ENCODE results near the gene CYS1. TPM values are rescaled to one million over a fixed set of nuclear protein-coding genes. Genes with fewer than 3 reads are reported as not detected.

The CYS1 gene
- total and polyA plus RNA-seq, 2 of the 13 experiments (the other 11 are each of a cell fraction or from before 2014, with no cell fraction given): 0.04 TPM; not detected in 1

DNA sequence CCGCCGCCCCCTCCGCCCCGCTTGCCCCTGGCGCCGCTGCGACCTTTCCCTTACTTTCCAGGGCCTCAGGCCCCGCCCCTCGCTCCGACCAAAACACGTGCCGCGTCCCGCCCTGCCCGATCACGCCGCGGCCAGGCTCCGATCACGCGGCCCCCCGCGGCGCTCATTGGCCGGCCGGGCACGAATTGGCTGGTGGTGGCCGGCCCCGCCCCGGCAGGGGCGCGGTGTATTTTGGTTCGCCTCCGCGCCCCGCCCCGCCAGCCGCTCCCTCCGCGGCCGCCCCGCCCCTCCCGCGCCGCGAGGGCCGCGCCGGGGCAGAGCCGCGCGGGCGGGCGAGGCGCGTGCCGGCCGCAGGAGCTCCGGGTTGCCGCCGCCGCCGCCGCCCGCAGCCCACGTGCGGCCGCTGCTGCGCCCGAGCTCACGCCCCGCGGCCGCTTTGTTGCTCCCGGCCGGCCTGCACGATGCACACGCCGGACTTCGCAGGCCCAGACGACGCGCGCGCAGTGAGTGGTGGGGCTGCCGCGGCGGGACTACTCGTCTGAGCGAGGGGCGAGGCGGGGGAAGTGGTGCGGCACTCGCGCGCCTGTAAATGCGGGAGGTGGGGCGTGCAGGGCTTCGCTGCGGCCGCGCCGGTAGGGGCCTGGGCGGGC, 36.8 kb downstream of the CYS1 start, which contains the start of gene KLF11 (continued):
- TF ChIP-seq, protein P1, sequence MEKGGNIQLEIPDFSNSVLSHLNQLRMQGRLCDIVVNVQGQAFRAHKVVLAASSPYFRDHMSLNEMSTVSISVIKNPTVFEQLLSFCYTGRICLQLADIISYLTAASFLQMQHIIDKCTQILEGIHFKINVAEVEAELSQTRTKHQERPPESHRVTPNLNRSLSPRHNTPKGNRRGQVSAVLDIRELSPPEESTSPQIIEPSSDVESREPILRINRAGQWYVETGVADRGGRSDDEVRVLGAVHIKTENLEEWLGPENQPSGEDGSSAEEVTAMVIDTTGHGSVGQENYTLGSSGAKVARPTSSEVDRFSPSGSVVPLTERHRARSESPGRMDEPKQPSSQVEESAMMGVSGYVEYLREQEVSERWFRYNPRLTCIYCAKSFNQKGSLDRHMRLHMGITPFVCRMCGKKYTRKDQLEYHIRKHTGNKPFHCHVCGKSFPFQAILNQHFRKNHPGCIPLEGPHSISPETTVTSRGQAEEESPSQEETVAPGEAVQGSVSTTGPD (CRISPR knock-in tag; IDR thresholded peaks at IDR 0.05): no peak
- TF ChIP-seq HNRNPL (IDR thresholded peaks at IDR 0.05; ENCODE audit: low read depth, low read length) (no peak), FOXP1 (IDR thresholded peaks at IDR 0.05) (no peak), FOXP1 (CRISPR knock-in tag; IDR thresholded peaks at IDR 0.05) (no peak), ZSCAN31 (CRISPR knock-in tag; IDR thresholded peaks at IDR 0.05; ENCODE audit: low read depth) (peak; percentile 65; the same call in 1 of the 2 replicates), GZF1 (CRISPR knock-in tag; IDR thresholded peaks at IDR 0.05) (0 out of 2 replicates have a peak, but pooled peaks have one; percentile 84), ATF7 (IDR thresholded peaks at IDR 0.05) (no peak), ATF7 (CRISPR knock-in tag; IDR thresholded peaks at IDR 0.05) (no peak; the same call in 1 of the 2 replicates), ASH2L (IDR thresholded peaks at IDR 0.05; ENCODE audit: insufficient read length, low read depth, low read length) (no peak), U2AF1 (optimal IDR thresholded peaks at IDR 0.05; ENCODE audit: low read depth, low read length) (no peak), DPF2 (CRISPR knock-in tag; IDR thresholded peaks at IDR 0.05; ENCODE audit: borderline replicate concordance, low read depth) (no peak), ZNF367 (CRISPR knock-in tag; IDR thresholded peaks at IDR 0.05; ENCODE audit: borderline replicate concordance) (peak; percentile 95; the same call in 1 of the 2 replicates), NR2C2 (CRISPR knock-in tag; IDR thresholded peaks at IDR 0.05; ENCODE audit: borderline replicate concordance) (no peak; the same call in none of the 2 replicates), ERF (CRISPR knock-in tag; IDR thresholded peaks at IDR 0.05) (peak; percentile 98), ZNF773 (CRISPR knock-in tag; IDR thresholded peaks at IDR 0.05; ENCODE audit: borderline replicate concordance) (peak; percentile 93; the same call in 1 of the 2 replicates), ZNF33A (CRISPR knock-in tag; IDR thresholded peaks at IDR 0.05; ENCODE audit: borderline replicate concordance) (no peak), ZNF205 (CRISPR knock-in tag; IDR thresholded peaks at IDR 0.05) (no peak)
- TF ChIP-seq, protein P2, sequence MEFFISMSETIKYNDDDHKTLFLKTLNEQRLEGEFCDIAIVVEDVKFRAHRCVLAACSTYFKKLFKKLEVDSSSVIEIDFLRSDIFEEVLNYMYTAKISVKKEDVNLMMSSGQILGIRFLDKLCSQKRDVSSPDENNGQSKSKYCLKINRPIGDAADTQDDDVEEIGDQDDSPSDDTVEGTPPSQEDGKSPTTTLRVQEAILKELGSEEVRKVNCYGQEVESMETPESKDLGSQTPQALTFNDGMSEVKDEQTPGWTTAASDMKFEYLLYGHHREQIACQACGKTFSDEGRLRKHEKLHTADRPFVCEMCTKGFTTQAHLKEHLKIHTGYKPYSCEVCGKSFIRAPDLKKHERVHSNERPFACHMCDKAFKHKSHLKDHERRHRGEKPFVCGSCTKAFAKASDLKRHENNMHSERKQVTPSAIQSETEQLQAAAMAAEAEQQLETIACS (CRISPR knock-in tag; IDR thresholded peaks at IDR 0.05): peak; percentile 59
- TF ChIP-seq, protein P3, sequence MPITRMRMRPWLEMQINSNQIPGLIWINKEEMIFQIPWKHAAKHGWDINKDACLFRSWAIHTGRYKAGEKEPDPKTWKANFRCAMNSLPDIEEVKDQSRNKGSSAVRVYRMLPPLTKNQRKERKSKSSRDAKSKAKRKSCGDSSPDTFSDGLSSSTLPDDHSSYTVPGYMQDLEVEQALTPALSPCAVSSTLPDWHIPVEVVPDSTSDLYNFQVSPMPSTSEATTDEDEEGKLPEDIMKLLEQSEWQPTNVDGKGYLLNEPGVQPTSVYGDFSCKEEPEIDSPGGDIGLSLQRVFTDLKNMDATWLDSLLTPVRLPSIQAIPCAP (CRISPR knock-in tag; IDR thresholded peaks at IDR 0.05; ENCODE audit: low read depth): peak; percentile 90; the same call in 1 of the 2 replicates
- TF ChIP-seq, protein P4, sequence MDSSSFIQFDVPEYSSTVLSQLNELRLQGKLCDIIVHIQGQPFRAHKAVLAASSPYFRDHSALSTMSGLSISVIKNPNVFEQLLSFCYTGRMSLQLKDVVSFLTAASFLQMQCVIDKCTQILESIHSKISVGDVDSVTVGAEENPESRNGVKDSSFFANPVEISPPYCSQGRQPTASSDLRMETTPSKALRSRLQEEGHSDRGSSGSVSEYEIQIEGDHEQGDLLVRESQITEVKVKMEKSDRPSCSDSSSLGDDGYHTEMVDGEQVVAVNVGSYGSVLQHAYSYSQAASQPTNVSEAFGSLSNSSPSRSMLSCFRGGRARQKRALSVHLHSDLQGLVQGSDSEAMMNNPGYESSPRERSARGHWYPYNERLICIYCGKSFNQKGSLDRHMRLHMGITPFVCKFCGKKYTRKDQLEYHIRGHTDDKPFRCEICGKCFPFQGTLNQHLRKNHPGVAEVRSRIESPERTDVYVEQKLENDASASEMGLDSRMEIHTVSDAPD (CRISPR knock-in tag; IDR thresholded peaks at IDR 0.05): peak; percentile 80; the same call in 1 of the 2 replicates
- TF ChIP-seq, protein P5, sequence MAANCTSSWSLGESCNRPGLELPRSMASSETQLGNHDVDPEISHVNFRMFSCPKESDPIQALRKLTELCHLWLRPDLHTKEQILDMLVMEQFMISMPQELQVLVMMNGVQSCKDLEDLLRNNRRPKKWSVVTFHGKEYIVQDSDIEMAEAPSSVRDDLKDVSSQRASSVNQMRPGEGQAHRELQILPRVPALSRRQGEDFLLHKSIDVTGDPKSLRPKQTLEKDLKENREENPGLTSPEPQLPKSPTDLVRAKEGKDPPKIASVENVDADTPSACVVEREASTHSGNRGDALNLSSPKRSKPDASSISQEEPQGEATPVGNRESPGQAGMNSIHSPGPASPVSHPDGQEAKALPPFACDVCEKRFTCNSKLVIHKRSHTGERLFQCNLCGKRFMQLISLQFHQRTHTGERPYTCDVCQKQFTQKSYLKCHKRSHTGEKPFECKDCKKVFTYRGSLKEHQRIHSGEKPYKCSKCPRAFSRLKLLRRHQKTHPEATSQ (CRISPR knock-in tag; IDR thresholded peaks at IDR 0.05; ENCODE audit: borderline replicate concordance): 0 out of 2 replicates have a peak, but pooled peaks have one; percentile 55
- TF ChIP-seq, protein P6, sequence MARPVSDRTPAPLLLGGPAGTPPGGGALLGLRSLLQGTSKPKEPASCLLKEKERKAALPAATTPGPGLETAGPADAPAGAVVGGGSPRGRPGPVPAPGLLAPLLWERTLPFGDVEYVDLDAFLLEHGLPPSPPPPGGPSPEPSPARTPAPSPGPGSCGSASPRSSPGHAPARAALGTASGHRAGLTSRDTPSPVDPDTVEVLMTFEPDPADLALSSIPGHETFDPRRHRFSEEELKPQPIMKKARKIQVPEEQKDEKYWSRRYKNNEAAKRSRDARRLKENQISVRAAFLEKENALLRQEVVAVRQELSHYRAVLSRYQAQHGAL (CRISPR knock-in tag; IDR thresholded peaks at IDR 0.05; ENCODE audit: not compliant biosample characterization): peak; percentile 84

Measured in HepG2 (cell line).